Hepatocyte (in vitro differentiated cells): ENCODE data around the gene CAMK1. TPM values are rescaled to one million over a fixed set of nuclear protein-coding genes. Genes with fewer than 3 reads are reported as not detected.

Source experiments
- DNase-seq: peaks from one replicate; pipeline ENCODE4 v3.0.0-alpha.2; 2016; ENCODE audit warnings: low spot score
- H2AFZ ChIP-seq: fragments of 200-600 bp; sonication (generic); 2 replicates; pipeline ENCODE4 v1.6.0; 2016; ENCODE audit warnings: antibody characterized with exemption, mild to moderate bottlenecking
- H3K27ac ChIP-seq: fragments of 200-600 bp; sonication (generic); 2 replicates; pipeline ENCODE4 v1.5.1; 2016; ENCODE audit warnings: mild to moderate bottlenecking
- H3K27me3 ChIP-seq: fragments of 200-600 bp; sonication (generic); 2 replicates; pipeline ENCODE4 v1.6.1; 2016
- H3K36me3 ChIP-seq: fragments of 200-600 bp; sonication (generic); replicated peaks from 2 replicates; pipeline ENCODE4 v1.5.1; 2016; ENCODE audit warnings: low read depth; ENCODE audit not compliant: insufficient read depth
- H3K4me1 ChIP-seq: fragments of 200-600 bp; sonication (generic); 2 replicates; pipeline ENCODE4 v1.5.1; 2016; ENCODE audit warnings: mild to moderate bottlenecking, moderate library complexity; ENCODE audit not compliant: insufficient read depth
- H3K4me2 ChIP-seq: fragments of 200-600 bp; sonication (generic); 2 replicates; pipeline ENCODE4 v1.6.0; 2016
- H3K4me3 ChIP-seq: fragments of 200-600 bp; sonication (generic); 2 replicates; pipeline ENCODE4 v1.5.1; 2016; ENCODE audit warnings: mild to moderate bottlenecking
- H3K79me2 ChIP-seq: fragments of 200-600 bp; sonication (generic); 2 replicates; pipeline ENCODE4 v1.6.0; 2017; ENCODE audit warnings: mild to moderate bottlenecking
- H3K9me2 ChIP-seq: fragments of 200-600 bp; sonication (generic); replicated peaks from 2 replicates; pipeline ENCODE4 v1.6.0; 2017; ENCODE audit warnings: mild to moderate bottlenecking; ENCODE audit not compliant: insufficient read depth
- H3K9me3 ChIP-seq: fragments of 200-600 bp; sonication (generic); 2 replicates; pipeline ENCODE4 v1.5.1; 2016; ENCODE audit warnings: low read depth, mild to moderate bottlenecking
- H4K20me1 ChIP-seq: fragments of 200-600 bp; sonication (generic); 2 replicates; pipeline ENCODE4 v1.6.0; 2016; ENCODE audit warnings: mild to moderate bottlenecking; ENCODE audit not compliant: insufficient read depth, poor library complexity, severe bottlenecking
- EZH2 ChIP-seq: fragments of 200-600 bp; sonication (generic); IDR thresholded peaks from 2 replicates; pipeline ENCODE4 v1.6.1; 2016; ENCODE audit warnings: antibody characterized with exemption, mild to moderate bottlenecking, borderline replicate concordance
- EZH2phosphoT487 ChIP-seq: fragments of 200-600 bp; sonication (generic); IDR thresholded peaks from one replicate; pipeline ENCODE4 v1.6.1; 2018; ENCODE audit warnings: antibody characterized with exemption, mild to moderate bottlenecking, low read depth, moderate library complexity; ENCODE audit not compliant: unreplicated experiment, severe bottlenecking
- WGBS: methylation state at CpG from one replicate; pipeline ENCODE4 v1.1.6; 2016; ENCODE audit warnings: low lambda C conversion rate; ENCODE audit errors: missing lambda C conversion rate; 5-methylcytosine and 5-hydroxymethylcytosine counted together
- polyA plus RNA-seq: library from polyadenylated mRNA; unstranded; fragments of >200 nt; fragmentation: Nextera tagmentation; extraction: Ambion mirVana; gene quantifications from 2 replicates; pipeline ENCODE4 v1.2.1, GENCODE V29; 2016
- total RNA-seq: library from RNA; depleted of rRNA; stranded (reverse); fragments of >200 nt; gene quantifications from 2 replicates; pipeline ENCODE4 v1.2.3, GENCODE V29; 2014
- TF ChIP-seq, protein P1 (sequence below): fragments of 200-600 bp; sonication (generic); IDR thresholded peaks from 2 replicates; pipeline ENCODE4 v1.5.1; 2016; ENCODE audit warnings: antibody characterized with exemption, mild to moderate bottlenecking; ENCODE audit not compliant: poor library complexity

The CAMK1 gene
- total and polyA plus RNA-seq, 2 experiments from 2014 or later, result 9.7 to 16.1 TPM

DNA sequence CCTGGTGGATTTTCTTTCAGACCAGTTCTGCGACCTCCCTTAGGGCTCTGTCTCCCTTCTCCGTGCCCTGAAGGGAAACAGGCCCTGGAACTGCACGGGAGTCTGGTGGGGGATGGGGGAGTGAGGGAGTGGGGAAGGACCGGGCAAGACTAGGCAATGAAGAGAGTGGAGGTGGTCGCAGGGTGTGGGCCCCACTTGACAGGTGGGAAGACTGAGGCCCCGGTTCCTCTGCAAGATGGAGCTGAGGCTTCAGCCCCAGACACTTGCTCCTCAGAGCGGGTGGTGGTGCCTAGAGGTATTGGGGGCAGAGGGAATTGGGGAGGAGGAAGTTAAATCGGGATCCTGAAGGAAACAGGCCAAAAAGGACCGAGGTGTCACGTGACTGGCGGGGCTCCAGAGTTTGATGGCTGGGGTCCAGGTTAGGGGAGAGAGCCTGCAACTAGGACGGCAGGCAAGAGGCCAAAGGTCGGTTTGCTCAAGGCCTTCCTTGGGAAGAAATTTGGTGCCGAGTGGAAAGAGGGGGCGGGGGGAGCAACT is 597 bp upstream of the CAMK1 start:
- H3K4me2 ChIP-seq, result peak overlapping the region; percentile 88
- DNase-seq, result peak; percentile 68
- H3K27ac ChIP-seq, result peak overlapping the region; percentile 45
- 48% methylated on average over 15 of the region's 15 CpGs for WGBS
- H3K4me3 ChIP-seq, result peak overlapping the region; percentile 62
- H3K4me1 ChIP-seq, result peaks cover 19% of the 10 kb centered on the region
- H4K20me1 ChIP-seq, result no peaks in the 10 kb centered on the region
- peak overlapping the region; percentile 56 for H2AFZ ChIP-seq
- H3K79me2 ChIP-seq, result no peaks in the 10 kb centered on the region
- TF ChIP-seq, protein P1, sequence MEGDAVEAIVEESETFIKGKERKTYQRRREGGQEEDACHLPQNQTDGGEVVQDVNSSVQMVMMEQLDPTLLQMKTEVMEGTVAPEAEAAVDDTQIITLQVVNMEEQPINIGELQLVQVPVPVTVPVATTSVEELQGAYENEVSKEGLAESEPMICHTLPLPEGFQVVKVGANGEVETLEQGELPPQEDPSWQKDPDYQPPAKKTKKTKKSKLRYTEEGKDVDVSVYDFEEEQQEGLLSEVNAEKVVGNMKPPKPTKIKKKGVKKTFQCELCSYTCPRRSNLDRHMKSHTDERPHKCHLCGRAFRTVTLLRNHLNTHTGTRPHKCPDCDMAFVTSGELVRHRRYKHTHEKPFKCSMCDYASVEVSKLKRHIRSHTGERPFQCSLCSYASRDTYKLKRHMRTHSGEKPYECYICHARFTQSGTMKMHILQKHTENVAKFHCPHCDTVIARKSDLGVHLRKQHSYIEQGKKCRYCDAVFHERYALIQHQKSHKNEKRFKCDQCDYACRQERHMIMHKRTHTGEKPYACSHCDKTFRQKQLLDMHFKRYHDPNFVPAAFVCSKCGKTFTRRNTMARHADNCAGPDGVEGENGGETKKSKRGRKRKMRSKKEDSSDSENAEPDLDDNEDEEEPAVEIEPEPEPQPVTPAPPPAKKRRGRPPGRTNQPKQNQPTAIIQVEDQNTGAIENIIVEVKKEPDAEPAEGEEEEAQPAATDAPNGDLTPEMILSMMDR, result no peak
- TF ChIP-seq EZH2phosphoT487 (no peak), EZH2 (no peak)
- H3K36me3 ChIP-seq, result no peaks in the 10 kb centered on the region
- no peaks in the 10 kb centered on the region for H3K9me2 ChIP-seq
- no peaks in the 10 kb centered on the region for H3K9me3 ChIP-seq
- H3K27me3 ChIP-seq, result no peaks in the 10 kb centered on the region

GRCh38 chr3:9769012-9769411 is 735 bp downstream of the CAMK1 start:
- 83% methylated on average over 5 of the region's 5 CpGs for WGBS
- TF ChIP-seq, protein P1, result no peak
- no peak for TF ChIP-seq EZH2
- TF ChIP-seq EZH2phosphoT487, result no peak
- Histone ChIP-seq H4K20me1 (no peaks in the 10 kb centered on the region), H3K27me3 (no peaks in the 10 kb centered on the region), H3K36me3 (no peaks in the 10 kb centered on the region), H3K9me2 (no peaks in the 10 kb centered on the region), H3K27ac (no peak overlapping the region), H3K4me2 (peak overlapping the region; percentile 88), H2AFZ (no peak overlapping the region), H3K4me3 (no peak overlapping the region), H3K4me1 (peaks cover 19% of the 10 kb centered on the region), H3K9me3 (no peaks in the 10 kb centered on the region), H3K79me2 (no peaks in the 10 kb centered on the region)
- no peak for DNase-seq

DNA sequence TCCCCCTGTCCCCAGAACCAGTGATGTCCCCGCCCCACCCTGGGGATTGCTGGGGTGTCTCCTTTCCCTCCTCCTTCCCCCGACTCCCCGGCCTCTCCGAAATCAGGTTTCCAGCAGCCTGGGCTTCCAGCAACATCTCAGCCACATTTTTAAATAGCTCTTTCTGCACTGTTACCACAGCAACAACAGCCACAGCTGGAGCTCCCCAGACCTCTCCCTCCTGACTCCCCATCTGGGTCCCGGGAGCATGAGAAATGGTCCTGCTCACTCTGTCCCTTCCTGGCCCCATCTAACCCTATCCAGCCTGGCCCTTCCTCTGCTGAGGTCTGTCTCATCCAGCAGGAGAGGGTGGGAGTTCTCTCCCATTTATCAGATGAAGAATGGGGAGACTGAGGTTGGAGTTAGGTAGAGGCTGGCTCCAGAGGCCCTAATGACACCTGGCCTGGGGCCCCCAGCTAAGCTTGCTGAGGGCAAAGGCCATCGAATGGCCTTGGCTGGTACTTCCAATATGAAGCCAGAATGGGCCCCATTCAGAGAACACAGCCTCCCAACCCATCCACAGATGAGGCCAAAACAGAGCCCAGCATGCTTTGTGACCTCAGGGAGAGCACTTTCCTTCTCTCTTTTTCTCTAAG is 1.5 kb downstream of the CAMK1 start:
- H3K27me3 ChIP-seq, result no peaks in the 10 kb centered on the region
- no peaks in the 10 kb centered on the region for H3K9me3 ChIP-seq
- H3K9me2 ChIP-seq, result no peaks in the 10 kb centered on the region
- no peaks in the 10 kb centered on the region for H4K20me1 ChIP-seq
- no peak for DNase-seq
- TF ChIP-seq, protein P1, result no peak
- TF ChIP-seq EZH2phosphoT487 (no peak), EZH2 (no peak)
- 86% methylated on average over 6 of the region's 6 CpGs for WGBS
- peaks cover 19% of the 10 kb centered on the region for H3K4me1 ChIP-seq
- no peaks in the 10 kb centered on the region for H3K79me2 ChIP-seq
- H3K4me3 ChIP-seq, result no peak overlapping the region
- peak overlapping the region; percentile 88 for H3K4me2 ChIP-seq
- H2AFZ ChIP-seq, result no peak overlapping the region
- H3K36me3 ChIP-seq, result no peaks in the 10 kb centered on the region
- no peak overlapping the region for H3K27ac ChIP-seq
